IMR-90 (cell line): ENCODE data around the gene CEP68. TPM values are rescaled to one million over a fixed set of nuclear protein-coding genes. Genes with fewer than 3 reads are reported as not detected.

Source experiments
- ATAC-seq: fragments of 200-7000 bp; cut with Tn5 transposase; 2 replicates; pipeline ENCODE4 v1.9.1; 2020; ENCODE audit warnings: low read depth, mild to moderate bottlenecking, moderate library complexity
- Bru-seq: library from RNA; stranded (reverse); fragments of 400-500 nt; gene quantifications from one replicate; lab custom pipeline; 2021; lab: Mats Ljungman, UMichigan
- BruChase-seq, 2 experiments: library from RNA; stranded (reverse); fragments of 400-500 nt; gene quantifications; one replicate each; lab custom pipeline; 2021; lab: Mats Ljungman, UMichigan
- BruUV-seq: library from RNA; stranded (reverse); fragments of 400-500 nt; replicated peaks from 2 replicates; lab custom pipeline; 2021; lab: Mats Ljungman, UMichigan
- CTCF ChIA-PET: fragments of 300-600 bp; formaldehyde crosslinking; extraction: SDS; loops from one replicate; lab custom pipeline; 2021; ENCODE audit warnings: antibody characterized with exemption; lab: Yijun Ruan, JAX
- POLR2A ChIA-PET: fragments of 300-600 bp; sonication (Branson Sonifier 250); formaldehyde crosslinking; loops from one replicate; lab custom pipeline; 2022; ENCODE audit warnings: antibody characterized with exemption; ENCODE audit not compliant: unreplicated experiment; lab: Charles Lee
- DNase-seq: peaks from one replicate; pipeline ENCODE4 v3.0.0; 2013
- H2AFZ ChIP-seq: replicated peaks from 2 replicates; pipeline ENCODE3; 2013; ENCODE audit warnings: low read length, mild to moderate bottlenecking; ENCODE audit not compliant: poor library complexity
- H2AK5ac ChIP-seq: 2 replicates; pipeline ENCODE4 v1.6.1; 2013; ENCODE audit warnings: low read depth, low read length, inconsistent platforms
- H2AK9ac ChIP-seq: replicated peaks from 2 replicates; pipeline ENCODE3; 2013; ENCODE audit warnings: mild to moderate bottlenecking, low read depth, low read length, moderate library complexity; ENCODE audit not compliant: poor library complexity
- H2BK120ac ChIP-seq: 2 replicates; pipeline ENCODE4 v1.6.1; 2013; ENCODE audit warnings: low read depth, low read length, inconsistent platforms
- H2BK15ac ChIP-seq: 3 replicates; pipeline ENCODE4 v1.6.1; 2013; ENCODE audit warnings: low read depth, low read length, inconsistent platforms
- H2BK20ac ChIP-seq: 2 replicates; pipeline ENCODE4 v1.6.1; 2013; ENCODE audit warnings: low read depth, mild to moderate bottlenecking, inconsistent platforms, low read length, moderate library complexity
- H2BK5ac ChIP-seq: 2 replicates; pipeline ENCODE4 v1.6.1; 2013; ENCODE audit warnings: mild to moderate bottlenecking, low read depth, low read length, inconsistent platforms; ENCODE audit not compliant: poor library complexity, severe bottlenecking
- H3K14ac ChIP-seq: replicated peaks from 2 replicates; pipeline ENCODE4 v1.6.1; 2013; ENCODE audit warnings: low read depth, low read length, inconsistent platforms
- H3K18ac ChIP-seq: 2 replicates; pipeline ENCODE4 v1.6.1; 2013; ENCODE audit warnings: low read depth, low read length, control low read depth
- H3K23ac ChIP-seq: 2 replicates; pipeline ENCODE4 v1.6.1; 2013; ENCODE audit warnings: low read depth, low read length, inconsistent platforms
- H3K27ac ChIP-seq: 2 replicates; pipeline ENCODE4 v1.5.1; 2013; ENCODE audit warnings: mild to moderate bottlenecking, control low read depth, low read length; ENCODE audit not compliant: insufficient read depth
- H3K27me3 ChIP-seq: 2 replicates; pipeline ENCODE4 v1.6.1; 2013; ENCODE audit warnings: low read length; ENCODE audit not compliant: control insufficient read depth, insufficient read depth
- H3K36me3 ChIP-seq: 2 replicates; pipeline ENCODE4 v1.6.1; 2013; ENCODE audit warnings: low read length, mixed read lengths; ENCODE audit not compliant: control insufficient read depth, insufficient read depth
- H3K4ac ChIP-seq: 2 replicates; pipeline ENCODE4 v1.6.1; 2013; ENCODE audit warnings: low read depth, low read length, inconsistent platforms
- H3K4me1 ChIP-seq: 2 replicates; pipeline ENCODE4 v1.6.1; 2013; ENCODE audit warnings: low read length, mixed read lengths; ENCODE audit not compliant: control insufficient read depth, insufficient read depth
- H3K4me2 ChIP-seq: 2 replicates; pipeline ENCODE4 v1.6.1; 2013; ENCODE audit warnings: low read depth, mild to moderate bottlenecking, control low read depth, low read length, moderate library complexity
- H3K4me3 ChIP-seq: 2 replicates; pipeline ENCODE4 v1.5.1; 2013; ENCODE audit warnings: low read depth, mild to moderate bottlenecking, control low read depth, low read length, moderate library complexity; ENCODE audit not compliant: insufficient read depth
- H3K56ac ChIP-seq: 2 replicates; pipeline ENCODE4 v1.6.1; 2013; ENCODE audit warnings: low read length, inconsistent platforms; ENCODE audit not compliant: insufficient read depth; ENCODE audit errors: extremely low read depth
- H3K79me1 ChIP-seq, 2 experiments: 2 replicates each; pipeline ENCODE4 v1.6.1; 2013; ENCODE audit warnings: low read length in 2 of 2, inconsistent platforms in 1 of 2, low read depth in 1 of 2
- H3K9ac ChIP-seq: 2 replicates; pipeline ENCODE4 v1.6.1; 2013; ENCODE audit warnings: low read depth, low read length, control low read depth
- H3K9me1 ChIP-seq: 2 replicates; pipeline ENCODE4 v1.6.1; 2013; ENCODE audit warnings: low read length, inconsistent platforms; ENCODE audit not compliant: insufficient read depth
- H3K9me3 ChIP-seq: 2 replicates; pipeline ENCODE4 v1.6.1; 2013; ENCODE audit warnings: low read length; ENCODE audit not compliant: control insufficient read depth, insufficient read depth
- H4K20me1 ChIP-seq: 2 replicates; pipeline ENCODE4 v1.6.1; 2013; ENCODE audit warnings: low read length, inconsistent platforms; ENCODE audit not compliant: insufficient read depth
- H4K5ac ChIP-seq: 2 replicates; pipeline ENCODE4 v1.6.1; 2013; ENCODE audit warnings: mild to moderate bottlenecking, low read depth, low read length, control low read depth
- H4K8ac ChIP-seq, 2 experiments: 2 replicates each; pipeline ENCODE4 v1.6.1; 2013; ENCODE audit warnings: low read depth in 2 of 2, low read length in 2 of 2, control low read depth in 1 of 2, inconsistent platforms in 1 of 2
- H4K91ac ChIP-seq: 2 replicates; pipeline ENCODE4 v1.6.1; 2013; ENCODE audit warnings: low read depth, low read length, inconsistent platforms; ENCODE audit not compliant: insufficient read depth
- CHD1 ChIP-seq: IDR thresholded peaks from 2 replicates; pipeline ENCODE4 v1.6.1; 2012; ENCODE audit warnings: low read depth, low read length, improper control_type of control experiment
- FOS ChIP-seq: fragments of 150-350 bp; IDR thresholded peaks from 2 replicates; pipeline ENCODE4 v1.6.1; 2016; ENCODE audit warnings: low read depth, low read length
- MAFK ChIP-seq: IDR thresholded peaks from 2 replicates; pipeline ENCODE4 v1.6.1; 2012; ENCODE audit warnings: low read depth, low read length, improper control_type of control experiment
- MAZ ChIP-seq: IDR thresholded peaks from 2 replicates; pipeline ENCODE4 v1.6.1; 2012; ENCODE audit warnings: low read depth, mild to moderate bottlenecking, low read length, improper control_type of control experiment, moderate library complexity, borderline replicate concordance
- MXI1 ChIP-seq: IDR thresholded peaks from 2 replicates; pipeline ENCODE4 v1.6.1; 2012; ENCODE audit warnings: low read depth, mild to moderate bottlenecking, low read length, moderate library complexity, borderline replicate concordance
- POLR2A ChIP-seq: IDR thresholded peaks from 2 replicates; pipeline ENCODE4 v1.6.1; 2012; ENCODE audit warnings: mild to moderate bottlenecking, low read depth, low read length
- RFX5 ChIP-seq: IDR thresholded peaks from 2 replicates; pipeline ENCODE4 v1.8.0; 2012; ENCODE audit warnings: low read depth, mild to moderate bottlenecking, low read length, moderate library complexity
- SMC3 ChIP-seq: fragments of 150-350 bp; IDR thresholded peaks from 2 replicates; pipeline ENCODE4 v1.6.1; 2016; ENCODE audit warnings: low read depth, mild to moderate bottlenecking, antibody characterized with exemption, low read length, moderate library complexity
- WGBS, 2 experiments: methylation state at CpG; one replicate each; pipeline versions ENCODE4 v1.1.5 to v1.1.7; 2013; ENCODE audit warnings: missing lambda C conversion rate in 2 of 2; ENCODE audit not compliant: insufficient read length in 1 of 2; ENCODE audit errors: extremely low coverage in 2 of 2; 5-methylcytosine and 5-hydroxymethylcytosine counted together
- dilution Hi-C: fragments of 300-500 bp; cut with HindIII; formaldehyde crosslinking; loops from one replicate; pipeline ENCODE4 v1.14.3; 2018; ENCODE audit warnings: low sequenced_read_pairs; ENCODE audit not compliant: unreplicated experiment
- in situ Hi-C: fragments of 300-500 bp; cut with MboI; formaldehyde crosslinking; loops from 3 replicates; pipeline ENCODE4 v1.14.3; 2019; ENCODE audit warnings: low sequenced_read_pairs, inconsistent platforms, mixed read lengths
- intact Hi-C: fragments of 100-400 bp; cut with micrococcal nuclease; formaldehyde crosslinking; loops from 2 replicates; pipeline ENCODE4 v1.10.0; 2022
- long read RNA-seq: library from polyadenylated mRNA; unstranded; transcript quantifications from one replicate; pipeline ENCODE4 v2.0.0, GENCODE V29; 2021; ENCODE audit not compliant: unreplicated experiment
- polyA plus RNA-seq, 3 experiments: library from polyadenylated mRNA; depleted of rRNA; stranded (reverse); fragments of >200 nt; gene quantifications; 2 replicates each; pipeline ENCODE4 v1.2.3, GENCODE V29; 2012; ENCODE audit warnings: low replicate concordance in 1 of 3
- total RNA-seq: library from RNA; depleted of rRNA; stranded (reverse); fragments of >200 nt; gene quantifications from 2 replicates; pipeline ENCODE4 v1.2.3, GENCODE V29; 2012; rRNA removed
- TF ChIP-seq, protein P1 (sequence below): fragments of 150-350 bp; IDR thresholded peaks from 2 replicates; pipeline ENCODE4 v1.6.1; 2016; ENCODE audit warnings: low read depth, mild to moderate bottlenecking, low read length, moderate library complexity, borderline replicate concordance

Gene CEP68, protein sequence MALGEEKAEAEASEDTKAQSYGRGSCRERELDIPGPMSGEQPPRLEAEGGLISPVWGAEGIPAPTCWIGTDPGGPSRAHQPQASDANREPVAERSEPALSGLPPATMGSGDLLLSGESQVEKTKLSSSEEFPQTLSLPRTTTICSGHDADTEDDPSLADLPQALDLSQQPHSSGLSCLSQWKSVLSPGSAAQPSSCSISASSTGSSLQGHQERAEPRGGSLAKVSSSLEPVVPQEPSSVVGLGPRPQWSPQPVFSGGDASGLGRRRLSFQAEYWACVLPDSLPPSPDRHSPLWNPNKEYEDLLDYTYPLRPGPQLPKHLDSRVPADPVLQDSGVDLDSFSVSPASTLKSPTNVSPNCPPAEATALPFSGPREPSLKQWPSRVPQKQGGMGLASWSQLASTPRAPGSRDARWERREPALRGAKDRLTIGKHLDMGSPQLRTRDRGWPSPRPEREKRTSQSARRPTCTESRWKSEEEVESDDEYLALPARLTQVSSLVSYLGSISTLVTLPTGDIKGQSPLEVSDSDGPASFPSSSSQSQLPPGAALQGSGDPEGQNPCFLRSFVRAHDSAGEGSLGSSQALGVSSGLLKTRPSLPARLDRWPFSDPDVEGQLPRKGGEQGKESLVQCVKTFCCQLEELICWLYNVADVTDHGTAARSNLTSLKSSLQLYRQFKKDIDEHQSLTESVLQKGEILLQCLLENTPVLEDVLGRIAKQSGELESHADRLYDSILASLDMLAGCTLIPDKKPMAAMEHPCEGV
- total RNA-seq, result 5.3 and 5.6 TPM in 2 replicates
- 5.5 TPM in 2 replicates for polyA plus RNA-seq (2012; rRNA removed)
- polyA plus RNA-seq (2012; cell fraction: cytosol; rRNA removed), result 3.8 and 5.6 TPM in 2 replicates
- polyA plus RNA-seq (2012; cell fraction: nucleus; rRNA removed; ENCODE audit: low replicate concordance), result 8.2 and 8.7 TPM in 2 replicates
- percentile 67 among the genes with signal in this experiment for Bru-seq, nascent RNA
- BruChase-seq, experiment 1, labeled RNA remaining after a 6-hour chase, result percentile 67 among the genes with signal in this experiment
- percentile 61 among the genes with signal in this experiment for BruChase-seq, experiment 2, labeled RNA remaining after a 2-hour chase
- long read RNA-seq, full-length matches to known transcripts, result 2 of 20 reads
- long read RNA-seq, partial matches to known transcripts, result 10 of 20 reads
- long read RNA-seq, other reads (novel, unspliced or antisense), result 8 of 20 reads

DNA sequence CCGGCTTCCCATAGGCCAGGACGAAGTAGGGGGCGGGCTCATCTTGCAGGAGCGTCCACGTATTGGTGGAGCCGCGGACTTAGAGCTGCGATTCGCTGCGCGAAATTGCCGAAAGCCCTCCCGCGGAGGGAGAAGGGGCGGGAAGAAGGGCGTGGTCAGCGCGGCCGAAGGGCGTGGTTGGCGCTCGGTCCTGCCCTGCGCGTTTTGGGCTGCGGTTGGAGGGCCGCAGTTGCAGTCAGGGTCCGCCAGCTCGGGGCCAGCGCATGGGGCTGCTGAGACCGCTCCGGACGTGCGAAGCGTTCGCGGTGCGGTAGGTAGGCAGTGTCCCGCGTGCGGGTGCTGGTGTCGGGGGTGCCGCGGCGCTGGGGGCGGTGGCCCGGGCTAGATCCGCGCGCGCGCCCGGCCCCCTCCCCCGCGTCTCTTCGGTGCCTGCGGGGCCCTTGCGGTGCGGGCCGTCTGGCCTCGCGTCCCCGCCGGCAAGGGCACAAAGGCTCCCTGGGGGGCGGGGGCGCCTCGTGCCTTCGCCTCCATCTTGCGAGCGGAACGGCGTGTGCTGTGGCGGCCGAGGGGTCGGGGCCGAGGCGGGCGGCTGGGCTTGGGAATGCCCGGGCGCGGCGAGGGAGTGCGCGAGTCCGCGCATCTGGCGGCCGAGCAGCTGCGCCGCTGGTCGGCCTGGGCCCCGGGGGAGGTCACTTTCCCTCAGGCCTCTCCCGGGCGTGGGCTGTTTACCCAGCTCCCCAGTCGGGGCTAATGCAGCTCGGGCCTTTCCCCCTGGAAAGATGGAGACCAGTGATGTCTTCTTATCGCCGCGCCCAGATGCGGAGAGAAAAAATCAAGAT, at the start of gene CEP68:
CEP68 (plus strand) TSS at position 202 of the 839 bp plus-strand sequence. CDS start 13,029 bp downstream, outside the sequence.
- peaks cover 13 to 38% of the 10 kb centered on the region in 2 experiments for H3K79me1 ChIP-seq
- peak within 1 kb of the TSS; percentile 40 for H3K27ac ChIP-seq
- peaks cover 3% of the 10 kb centered on the region for H4K20me1 ChIP-seq
- H2BK5ac ChIP-seq, result peak within 1 kb of the TSS; percentile 26
- H3K56ac ChIP-seq, result peak within 1 kb of the TSS; percentile 80; the same call in 1 of the 2 replicates
- H2BK15ac ChIP-seq, result no peak within 1 kb of the TSS
- no peak within 1 kb of the TSS; the same call in 1 of the 2 replicates for H4K91ac ChIP-seq
- no peak within 1 kb of the TSS for H4K5ac ChIP-seq
- H3K18ac ChIP-seq, result no peak within 1 kb of the TSS
- H3K36me3 ChIP-seq, result no peaks in the 10 kb centered on the region
- H3K4me3 ChIP-seq, result peak within 1 kb of the TSS; percentile 63
- peak within 1 kb of the TSS; percentile 6; the same call in 1 of the 2 replicates for H2AK5ac ChIP-seq
- H3K4me1 ChIP-seq, result peaks cover 2% of the 10 kb centered on the region; the same call in 1 of the 2 replicates
- in situ Hi-C loops (loop anchor here (25.0 kb wide), 1 partner anchor 506 kb away; no protein-coding TSS in a partner anchor), intact Hi-C loops (no loop called here), dilution Hi-C loops (no loop called here)
- peak within 1 kb of the TSS; percentile 88 for H3K14ac ChIP-seq
- peak within 1 kb of the TSS; percentile 14; the same call in 1 of the 2 replicates for H3K4ac ChIP-seq
- TF ChIP-seq MXI1, result no peak; the same call in 1 of the 2 replicates
- no peak for TF ChIP-seq MAFK
- TF ChIP-seq POLR2A, result peak; percentile 80
- TF ChIP-seq RFX5, result no peak
- no peak for TF ChIP-seq FOS
- TF ChIP-seq CHD1, result no peak
- no peak for TF ChIP-seq SMC3
- TF ChIP-seq MAZ, result peak; percentile 26; the same call in 1 of the 2 replicates
- TF ChIP-seq, protein P1, sequence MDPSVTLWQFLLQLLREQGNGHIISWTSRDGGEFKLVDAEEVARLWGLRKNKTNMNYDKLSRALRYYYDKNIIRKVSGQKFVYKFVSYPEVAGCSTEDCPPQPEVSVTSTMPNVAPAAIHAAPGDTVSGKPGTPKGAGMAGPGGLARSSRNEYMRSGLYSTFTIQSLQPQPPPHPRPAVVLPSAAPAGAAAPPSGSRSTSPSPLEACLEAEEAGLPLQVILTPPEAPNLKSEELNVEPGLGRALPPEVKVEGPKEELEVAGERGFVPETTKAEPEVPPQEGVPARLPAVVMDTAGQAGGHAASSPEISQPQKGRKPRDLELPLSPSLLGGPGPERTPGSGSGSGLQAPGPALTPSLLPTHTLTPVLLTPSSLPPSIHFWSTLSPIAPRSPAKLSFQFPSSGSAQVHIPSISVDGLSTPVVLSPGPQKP, result no peak
- H3K9me3 ChIP-seq, result no peaks in the 10 kb centered on the region
- no peak within 1 kb of the TSS for H2BK120ac ChIP-seq
- no TSS peak for BruUV-seq
- CTCF ChIA-PET, result interaction anchor here (0.6 to 2.3 kb wide), 6 partner anchors 8 to 165 kb away, joined by 3 to 7 read pairs (median 4); no protein-coding TSS in a partner anchor
- WGBS, 2 experiments, result 0% methylated on average over 8 of the region's 99 CpGs; no CpG with 5 or more reads in 1 of the 2 experiments
- H4K8ac ChIP-seq, result peak within 1 kb of the TSS in 1 of 2 experiments; percentile 66; a peak in 2 of 4 replicates
- H3K4me2 ChIP-seq, result peak within 1 kb of the TSS; percentile 87
- DNase-seq (peak; percentile 97), ATAC-seq (peak; percentile 98)
- no peaks in the 10 kb centered on the region for H3K9me1 ChIP-seq
- H2AK9ac ChIP-seq, result peak within 1 kb of the TSS; percentile 94
- no peaks in the 10 kb centered on the region for H3K27me3 ChIP-seq
- no peak within 1 kb of the TSS for H2BK20ac ChIP-seq
- H3K9ac ChIP-seq, result peak within 1 kb of the TSS; percentile 79
- H2AFZ ChIP-seq, result peak within 1 kb of the TSS; percentile 98
- H3K23ac ChIP-seq, result peak within 1 kb of the TSS; percentile 66
- POLR2A ChIA-PET, result interaction anchor here (0.6 kb wide), 2 partner anchors 39 to 311 kb away, joined by 4 to 10 read pairs; no protein-coding TSS in a partner anchor
